H1 (cell line): ENCODE measurements around the gene SLC25A21. TPM values are rescaled to one million over a fixed set of nuclear protein-coding genes. Genes with fewer than 3 reads are reported as not detected.

Experiments used
- CTCF ChIA-PET: fragments of 300-600 bp; sonication (Branson Sonifier 250); formaldehyde crosslinking; loops from one replicate; lab custom pipeline; 2021; ENCODE audit not compliant: partially characterized antibody; lab: Charles Lee
- POLR2A ChIA-PET: fragments of 300-600 bp; sonication (Branson Sonifier 250); formaldehyde crosslinking; loops from one replicate; lab custom pipeline; 2021; ENCODE audit warnings: inconsistent platforms; ENCODE audit not compliant: partially characterized antibody; lab: Charles Lee
- DNase-seq, 2 experiments: peaks; one replicate each; pipeline versions ENCODE4 v3.0.0 to v3.0.0-alpha.2; 2010 to 2022; ENCODE audit warnings: low spot score in 2 of 2, low read depth in 1 of 2, mixed read lengths in 1 of 2
- FAIRE-seq: peaks from 2 replicates; lab custom pipeline; 2011; peaks lifted over from hg19 to GRCh38; lab: Jason Lieb, UNC
- H2AFZ ChIP-seq: 2 replicates; pipeline ENCODE4 v1.8.1; 2012; ENCODE audit warnings: low read length, inconsistent platforms
- H2AK5ac ChIP-seq: 2 replicates; pipeline ENCODE4 v1.6.1; 2013; ENCODE audit warnings: low read depth, low read length
- H2BK120ac ChIP-seq: replicated peaks from 2 replicates; pipeline ENCODE3; 2013; ENCODE audit warnings: low read depth, low read length, inconsistent platforms
- H2BK12ac ChIP-seq: 2 replicates; pipeline ENCODE4 v1.6.1; 2013; ENCODE audit warnings: low read depth, low read length
- H2BK15ac ChIP-seq: 2 replicates; pipeline ENCODE4 v1.6.1; 2013; ENCODE audit warnings: low read length
- H2BK20ac ChIP-seq: 2 replicates; pipeline ENCODE4 v1.6.1; 2013; ENCODE audit warnings: low read length
- H2BK5ac ChIP-seq: 2 replicates; pipeline ENCODE4 v1.6.1; 2013; ENCODE audit warnings: low read depth, low read length
- H3K14ac ChIP-seq: 2 replicates; pipeline ENCODE4 v1.6.1; 2013; ENCODE audit warnings: inconsistent platforms; ENCODE audit not compliant: insufficient read length
- H3K18ac ChIP-seq: 2 replicates; pipeline ENCODE4 v1.6.1; 2013; ENCODE audit warnings: low read length; ENCODE audit errors: extremely low read depth
- H3K23ac ChIP-seq: 2 replicates; pipeline ENCODE4 v1.6.1; 2013; ENCODE audit warnings: inconsistent platforms; ENCODE audit not compliant: insufficient read length
- H3K23me2 ChIP-seq: 2 replicates; pipeline ENCODE4 v1.6.1; 2013; ENCODE audit warnings: low read depth, low read length
- H3K27ac ChIP-seq: 2 replicates; pipeline ENCODE4 v1.6.1; 2011; ENCODE audit warnings: low read depth, low read length, inconsistent platforms
- H3K27me3 ChIP-seq, 4 experiments: replicated peaks in 1 of 4; 1 replicate in 1 of 4; 2 replicates in 3 of 4; pipeline versions ENCODE4 v1.6.1 to v1.8.1; 2011 to 2013; ENCODE audit warnings: low read length in 3 of 4, mild to moderate bottlenecking in 3 of 4, inconsistent platforms in 2 of 4, mixed read lengths in 2 of 4, moderate library complexity in 1 of 4; ENCODE audit not compliant: control insufficient read depth in 3 of 4, insufficient read depth in 3 of 4; ENCODE audit errors: extremely low read depth in 1 of 4
- H3K36me3 ChIP-seq, 4 experiments: 2 replicates each; pipeline versions ENCODE4 v1.6.1 to v1.8.1; 2011 to 2013; ENCODE audit warnings: mild to moderate bottlenecking in 4 of 4, low read length in 3 of 4, moderate library complexity in 2 of 4, control low read depth in 1 of 4, inconsistent platforms in 1 of 4; ENCODE audit not compliant: insufficient read depth in 4 of 4, control insufficient read depth in 2 of 4
- H3K4ac ChIP-seq: replicated peaks from 2 replicates; pipeline ENCODE3; 2013; ENCODE audit warnings: low read length, low read depth, mixed read lengths, inconsistent platforms; ENCODE audit not compliant: insufficient read length
- H3K4me1 ChIP-seq, 4 experiments: replicated peaks in 1 of 4; 1 replicate in 1 of 4; 2 replicates in 3 of 4; pipeline versions ENCODE4 v1.6.1 to v1.8.1; 2011 to 2013; ENCODE audit warnings: low read length in 3 of 4, inconsistent platforms in 2 of 4, mixed read lengths in 1 of 4; ENCODE audit not compliant: insufficient read depth in 4 of 4, control insufficient read depth in 3 of 4
- H3K4me2 ChIP-seq, 2 experiments: 2 replicates each; pipeline versions ENCODE4 v1.6.1 to v1.8.1; 2011 to 2013; ENCODE audit warnings: low read depth in 2 of 2, low read length in 2 of 2, control low read depth in 1 of 2, inconsistent platforms in 1 of 2, mild to moderate bottlenecking in 1 of 2; ENCODE audit not compliant: insufficient read depth in 1 of 2
- H3K4me3 ChIP-seq, 4 experiments: fragments of 200-600, 300-600 bp in 1 of 4; sonication (generic), shearing (Covaris generic), sonication (Bioruptor Twin) in 1 of 4; 2 replicates each; pipeline versions ENCODE4 v1.5.1 to v1.8.1; 2011 to 2016; ENCODE audit warnings: low read length in 4 of 4, low read depth in 3 of 4, control low read depth in 2 of 4, inconsistent platforms in 2 of 4, mild to moderate bottlenecking in 2 of 4, mixed read lengths in 1 of 4, moderate library complexity in 1 of 4; ENCODE audit not compliant: insufficient read depth in 2 of 4; ENCODE audit errors: extremely low read depth in 1 of 4
- H3K56ac ChIP-seq: replicated peaks from 2 replicates; pipeline ENCODE3; 2013; ENCODE audit warnings: low read depth, mild to moderate bottlenecking, mixed read lengths, low read length, inconsistent platforms; ENCODE audit not compliant: insufficient read length
- H3K79me1 ChIP-seq: 2 replicates; pipeline ENCODE4 v1.6.1; 2013; ENCODE audit warnings: low read depth, low read length, control low read depth
- H3K79me2 ChIP-seq, 2 experiments: 2 replicates each; pipeline versions ENCODE4 v1.6.1 to v1.8.1; 2012 to 2013; ENCODE audit warnings: low read length in 2 of 2, mild to moderate bottlenecking in 2 of 2, inconsistent platforms in 1 of 2; ENCODE audit not compliant: insufficient read depth in 2 of 2, control insufficient read depth in 1 of 2
- H3K9ac ChIP-seq, 4 experiments: replicated peaks in 1 of 4; 1 replicate in 1 of 4; 2 replicates in 3 of 4; pipeline versions ENCODE4 v1.6.1 to v1.8.1; 2011 to 2013; ENCODE audit warnings: low read depth in 3 of 4, low read length in 3 of 4, control low read depth in 2 of 4, mild to moderate bottlenecking in 2 of 4, moderate library complexity in 2 of 4, inconsistent platforms in 1 of 4; ENCODE audit errors: extremely low read depth in 1 of 4
- H3K9me3 ChIP-seq, 2 experiments: 2 replicates each; pipeline versions ENCODE4 v1.6.1 to v1.8.1; 2012 to 2013; ENCODE audit warnings: mild to moderate bottlenecking in 2 of 2, moderate library complexity in 2 of 2, control low read depth in 1 of 2, inconsistent platforms in 1 of 2, low read depth in 1 of 2, low read length in 1 of 2, mixed read lengths in 1 of 2; ENCODE audit not compliant: insufficient read depth in 2 of 2
- H4K20me1 ChIP-seq, 2 experiments: replicated peaks in 1 of 2; 2 replicates each; pipeline versions ENCODE3 to v1.8.1; 2011 to 2013; ENCODE audit warnings: inconsistent platforms in 2 of 2, low read length in 2 of 2, mild to moderate bottlenecking in 1 of 2; ENCODE audit not compliant: insufficient read depth in 2 of 2, control insufficient read depth in 1 of 2
- H4K5ac ChIP-seq: 2 replicates; pipeline ENCODE4 v1.6.1; 2013; ENCODE audit warnings: low read length, low read depth, mixed read lengths, inconsistent platforms; ENCODE audit not compliant: insufficient read length
- H4K8ac ChIP-seq: 2 replicates; pipeline ENCODE4 v1.8.0; 2013; ENCODE audit warnings: mild to moderate bottlenecking, moderate library complexity, low read length, inconsistent platforms; ENCODE audit not compliant: insufficient read depth; ENCODE audit errors: extremely low read depth
- H4K91ac ChIP-seq: replicated peaks from 2 replicates; pipeline ENCODE3; 2013; ENCODE audit warnings: low read length, mixed read lengths, inconsistent platforms; ENCODE audit not compliant: insufficient read length
- EZH2 ChIP-seq: fragments of 200-600 bp; sonication (generic); IDR thresholded peaks from 2 replicates; pipeline ENCODE4 v1.7.1; 2012; ENCODE audit warnings: low read depth, mild to moderate bottlenecking, moderate library complexity, low read length, inconsistent platforms; ENCODE audit not compliant: severe bottlenecking
- FOSL1 ChIP-seq: IDR thresholded peaks from 2 replicates; pipeline ENCODE4 v1.6.1; 2011; ENCODE audit warnings: mild to moderate bottlenecking, low read depth, low read length, moderate library complexity; ENCODE audit not compliant: insufficient read depth
- HDAC2 ChIP-seq, 2 experiments: fragments of 300-600 bp in 1 of 2; sonication (generic) in 1 of 2; IDR thresholded peaks; 2 replicates each; pipeline ENCODE4 v1.6.1; 2011 to 2012; ENCODE audit warnings: low read depth in 2 of 2, low read length in 2 of 2, mild to moderate bottlenecking in 2 of 2, moderate library complexity in 2 of 2, borderline replicate concordance in 1 of 2, inconsistent platforms in 1 of 2
- KDM5A ChIP-seq: fragments of 200-600 bp; IDR thresholded peaks from 2 replicates; pipeline ENCODE4 v1.7.1; 2012; ENCODE audit warnings: mild to moderate bottlenecking, low read length, inconsistent platforms, mixed read lengths
- TCF12 ChIP-seq: IDR thresholded peaks from 2 replicates; pipeline ENCODE4 v1.6.1; 2011; ENCODE audit warnings: low read depth, mild to moderate bottlenecking, low read length
- ZNF274 ChIP-seq: IDR thresholded peaks from 2 replicates; pipeline ENCODE4 v1.7.0; 2012; ENCODE audit warnings: low read length, borderline replicate concordance; ENCODE audit errors: extremely low read depth
- WGBS, 2 experiments: shearing (Covaris generic) in 1 of 2; methylation state at CpG; one replicate each; pipeline versions ENCODE4 v1.1.6 to v1.1.7; 2013 to 2015; ENCODE audit warnings: low lambda C conversion rate in 2 of 2, mixed read lengths in 2 of 2, inconsistent platforms in 1 of 2, low coverage in 1 of 2, missing lambda C conversion rate in 1 of 2; ENCODE audit not compliant: insufficient replicate concordance in 2 of 2, insufficient coverage in 1 of 2, insufficient read length in 1 of 2; ENCODE audit errors: extremely low coverage in 1 of 2, missing lambda C conversion rate in 1 of 2; 5-methylcytosine and 5-hydroxymethylcytosine counted together
- polyA plus RNA-seq, 7 experiments: library from polyadenylated mRNA; depleted of rRNA in 3 of 7; stranded (reverse) in 5 of 7; unstranded in 2 of 7; fragments of >200 nt in 5 of 7; fragments of 200-250 nt in 2 of 7; gene quantifications; 1 replicate in 5 of 7; 2 replicates in 1 of 7; 4 replicates in 1 of 7; pipeline versions ENCODE4 v1.2.1 to v1.2.3, GENCODE V29; 2011 to 2013; ENCODE audit warnings: missing spikeins in 2 of 7, mixed read lengths in 2 of 7
- total RNA-seq: library from RNA; stranded (reverse); fragmentation: NEBNext Ultra II Directional; extraction: Animal tissue kit (Norgen Biotek cat#: 25700); gene quantifications from 2 replicates; pipeline ENCODE4 v1.2.1, GENCODE V29; 2021

Gene SLC25A21
- total and polyA plus RNA-seq, 2 of the 8 experiments (the other 6 are each of a cell fraction or from before 2014, with no cell fraction given): 6.9 to 15.7 TPM

DNA sequence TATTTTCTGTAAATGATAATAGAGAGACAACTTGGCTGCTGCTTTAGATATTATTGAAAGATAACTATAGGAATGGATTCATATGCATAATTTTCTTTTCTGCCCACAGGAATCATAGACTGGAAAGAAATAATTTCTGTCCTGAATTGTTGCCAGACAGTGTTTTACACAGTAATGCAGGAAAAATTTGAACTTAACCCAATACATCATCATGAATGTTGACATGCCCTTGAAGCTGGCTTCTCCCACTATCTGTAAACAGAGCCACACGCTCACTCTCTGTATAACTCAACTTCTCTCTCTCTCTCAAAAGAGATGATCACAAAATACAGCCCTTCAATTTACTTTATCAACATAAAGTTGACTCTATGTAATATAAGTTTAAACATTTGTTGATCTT lies 454.2 kb downstream of the SLC25A21 start:
- no peak overlapping the region for H4K8ac ChIP-seq
- no peak overlapping the region for H3K14ac ChIP-seq
- no peak overlapping the region for H3K27ac ChIP-seq
- no peak overlapping the region for H2BK15ac ChIP-seq
- H4K91ac ChIP-seq: no peak overlapping the region
- H3K18ac ChIP-seq: no peak overlapping the region
- H3K56ac ChIP-seq: no peak overlapping the region
- H2BK5ac ChIP-seq: no peak overlapping the region
- no peaks in the 10 kb centered on the region for H3K79me1 ChIP-seq
- WGBS, 2 experiments: 100% methylated on average over 1 of the region's 1 CpG; no CpG with 5 or more reads in 1 of the 2 experiments
- DNase-seq: no peak
- no peak overlapping the region for H3K23ac ChIP-seq
- no peaks in the 10 kb centered on the region for H3K36me3 ChIP-seq
- H3K27me3 ChIP-seq: no peaks in the 10 kb centered on the region
- no peak overlapping the region for H2BK12ac ChIP-seq
- H3K9me3 ChIP-seq: no peaks in the 10 kb centered on the region
- no peak overlapping the region for H3K4me2 ChIP-seq
- H4K20me1 ChIP-seq: no peaks in the 10 kb centered on the region
- no peak overlapping the region for H4K5ac ChIP-seq
- no peak overlapping the region for H2AK5ac ChIP-seq
- H3K4ac ChIP-seq: no peak overlapping the region
- no peak overlapping the region for H3K9ac ChIP-seq
- no peak overlapping the region for H2AFZ ChIP-seq
- H3K4me3 ChIP-seq: no peak overlapping the region
- FAIRE-seq: no peak
- no peaks in the 10 kb centered on the region for H3K79me2 ChIP-seq
- POLR2A ChIA-PET: no interaction called here
- TF ChIP-seq ZNF274: no peak
- no peak for TF ChIP-seq FOSL1
- TF ChIP-seq KDM5A: no peak
- TF ChIP-seq EZH2: no peak
- no peak for TF ChIP-seq HDAC2 (IDR thresholded peaks at IDR 0.05; ENCODE audit: borderline replicate concordance in 1 of 2, low read depth in 2 of 2, low read length in 2 of 2)
- TF ChIP-seq TCF12: no peak
- TF ChIP-seq, all 59 proteins: peak for 0
- Histone ChIP-seq H3K4me1 (peaks cover 0 to 8% (median 6%) of the 10 kb centered on the region in 4 experiments; a peak in 6 of 7 replicates), H2BK120ac (no peak overlapping the region), H3K23me2 (no peaks in the 10 kb centered on the region), H2BK20ac (no peak overlapping the region)
- CTCF ChIA-PET: interaction anchor here (0.8 to 2.3 kb wide), 8 partner anchors 12 to 432 kb away, joined by 3 to 6 read pairs (median 4); no protein-coding TSS in a partner anchor
